Astrocyte of the cerebellum (primary cell): Measurements from ENCODE around the gene NTN1.

Experiments used
- DNase-seq: peaks from one replicate; pipeline ENCODE4 v3.0.0-alpha.2; 2011; ENCODE audit warnings: low read depth
- H3K4me3 ChIP-seq: 2 replicates; pipeline ENCODE4 v1.5.1; 2011; ENCODE audit warnings: mild to moderate bottlenecking, low read depth, low read length, moderate library complexity
- CTCF ChIP-seq: IDR thresholded peaks from 2 replicates; pipeline ENCODE4 v1.5.1; 2012; ENCODE audit warnings: low read length, low read depth, moderate library complexity, mild to moderate bottlenecking; ENCODE audit errors: missing control alignments
- in situ Hi-C: cut with HindIII; loops from 2 replicates; pipeline ENCODE4 v1.10.0; 2017; ENCODE audit warnings: low sequenced_read_pairs

NTN1 gene

GRCh38 chr17:9229160-9229825 is 208.0 kb downstream of the NTN1 start:
- TF ChIP-seq CTCF: no peak
- in situ Hi-C loops: no loop called here
- DNase-seq: no peak
- H3K4me3 ChIP-seq: no peak overlapping the region

- no peak for TF ChIP-seq CTCF
- no peak overlapping the region for H3K4me3 ChIP-seq
- in situ Hi-C loops: no loop called here
- no peak for DNase-seq
These were observed 208.5 kb downstream of the NTN1 start for GRCh38 chr17:9229826-9230201.

- TF ChIP-seq CTCF: no peak
- DNase-seq: no peak
- in situ Hi-C loops: no loop called here
- no peak overlapping the region for H3K4me3 ChIP-seq
These were observed 209.0 kb downstream of the NTN1 start for GRCh38 chr17:9230346-9230745.

GRCh38 chr17:9230861-9231260 is 209.6 kb downstream of the NTN1 start:
- H3K4me3 ChIP-seq: no peak overlapping the region
- TF ChIP-seq CTCF: no peak
- in situ Hi-C loops: no loop called here
- DNase-seq: no peak

GRCh38 chr17:9231449-9232154 is 210.3 kb downstream of the NTN1 start:
- DNase-seq: no peak
- H3K4me3 ChIP-seq: no peak overlapping the region
- no peak for TF ChIP-seq CTCF
- in situ Hi-C loops: no loop called here

- TF ChIP-seq CTCF: no peak
- H3K4me3 ChIP-seq: no peak overlapping the region
- in situ Hi-C loops: no loop called here
- no peak for DNase-seq
These were observed 210.8 kb downstream of the NTN1 start for GRCh38 chr17:9232155-9232475.
